ENCODE data around the gene C1QTNF12.

- TF ChIP-seq, protein P1, sequence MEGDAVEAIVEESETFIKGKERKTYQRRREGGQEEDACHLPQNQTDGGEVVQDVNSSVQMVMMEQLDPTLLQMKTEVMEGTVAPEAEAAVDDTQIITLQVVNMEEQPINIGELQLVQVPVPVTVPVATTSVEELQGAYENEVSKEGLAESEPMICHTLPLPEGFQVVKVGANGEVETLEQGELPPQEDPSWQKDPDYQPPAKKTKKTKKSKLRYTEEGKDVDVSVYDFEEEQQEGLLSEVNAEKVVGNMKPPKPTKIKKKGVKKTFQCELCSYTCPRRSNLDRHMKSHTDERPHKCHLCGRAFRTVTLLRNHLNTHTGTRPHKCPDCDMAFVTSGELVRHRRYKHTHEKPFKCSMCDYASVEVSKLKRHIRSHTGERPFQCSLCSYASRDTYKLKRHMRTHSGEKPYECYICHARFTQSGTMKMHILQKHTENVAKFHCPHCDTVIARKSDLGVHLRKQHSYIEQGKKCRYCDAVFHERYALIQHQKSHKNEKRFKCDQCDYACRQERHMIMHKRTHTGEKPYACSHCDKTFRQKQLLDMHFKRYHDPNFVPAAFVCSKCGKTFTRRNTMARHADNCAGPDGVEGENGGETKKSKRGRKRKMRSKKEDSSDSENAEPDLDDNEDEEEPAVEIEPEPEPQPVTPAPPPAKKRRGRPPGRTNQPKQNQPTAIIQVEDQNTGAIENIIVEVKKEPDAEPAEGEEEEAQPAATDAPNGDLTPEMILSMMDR (IDR thresholded peaks at IDR 0.05) = no peak
- no peak for TF ChIP-seq POLR2A (IDR thresholded peaks at IDR 0.05)
These were observed 37.3 kb upstream of the C1QTNF12 start for GRCh38 chr1:1283821-1284220.
